AG09309 (cell line): ENCODE data around the gene CSGALNACT2.
A peak's percentile ranks its signal among the peaks of the same experiment; 100 is the strongest.
"Not testable (repeated sequence)": the region's sequence is repeated elsewhere in the genome, so short reads cannot be mapped to it uniquely, and the experiment has no call there.

Source experiments
- DNase-seq: peaks from one replicate; pipeline ENCODE4 v3.0.0-alpha.2; 2010; ENCODE audit warnings: low read depth
- H3K4me3 ChIP-seq: 2 replicates; pipeline ENCODE4 v1.5.1; 2011; ENCODE audit warnings: mild to moderate bottlenecking, low read depth, low read length, moderate library complexity; ENCODE audit not compliant: control insufficient read depth
- TF ChIP-seq, protein P1 (sequence below): IDR thresholded peaks from 2 replicates; pipeline ENCODE4 v1.5.1; 2011; ENCODE audit warnings: mild to moderate bottlenecking, low read depth, low read length, inconsistent platforms; ENCODE audit not compliant: insufficient read depth, control insufficient read depth; ENCODE audit errors: missing control alignments

The CSGALNACT2 gene

DNA sequence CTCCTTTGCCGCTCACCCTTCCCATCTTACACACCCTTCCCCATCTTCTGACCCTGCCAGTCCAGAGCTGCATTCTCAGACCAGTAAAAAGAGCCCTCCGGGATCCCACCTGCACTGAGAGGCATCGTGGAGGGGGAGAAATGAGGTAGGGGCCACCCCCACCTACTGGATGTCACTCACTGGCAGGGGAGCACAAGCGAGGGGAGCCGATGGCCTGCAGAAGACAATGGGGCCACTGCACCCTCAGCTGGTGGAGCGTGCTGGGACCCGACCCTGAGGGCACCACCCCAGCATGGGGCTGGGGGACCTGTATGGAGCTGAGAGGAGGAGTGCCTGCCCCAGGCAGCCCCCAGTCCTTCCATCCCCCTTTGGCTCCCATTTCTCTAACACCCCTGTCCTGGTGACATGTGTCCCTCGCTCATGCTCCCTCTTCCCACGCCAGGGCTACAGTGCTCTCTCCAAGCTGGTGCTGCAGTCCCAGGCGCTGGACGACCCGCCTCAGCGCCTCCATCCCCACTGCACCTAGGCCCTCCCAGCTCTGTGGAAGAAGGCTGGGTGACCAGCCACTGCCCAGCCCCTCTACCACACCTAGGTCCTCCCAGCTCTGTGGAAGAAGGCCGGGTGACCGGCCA is 78.8 kb downstream of the CSGALNACT2 start:
- TF ChIP-seq, protein P1, sequence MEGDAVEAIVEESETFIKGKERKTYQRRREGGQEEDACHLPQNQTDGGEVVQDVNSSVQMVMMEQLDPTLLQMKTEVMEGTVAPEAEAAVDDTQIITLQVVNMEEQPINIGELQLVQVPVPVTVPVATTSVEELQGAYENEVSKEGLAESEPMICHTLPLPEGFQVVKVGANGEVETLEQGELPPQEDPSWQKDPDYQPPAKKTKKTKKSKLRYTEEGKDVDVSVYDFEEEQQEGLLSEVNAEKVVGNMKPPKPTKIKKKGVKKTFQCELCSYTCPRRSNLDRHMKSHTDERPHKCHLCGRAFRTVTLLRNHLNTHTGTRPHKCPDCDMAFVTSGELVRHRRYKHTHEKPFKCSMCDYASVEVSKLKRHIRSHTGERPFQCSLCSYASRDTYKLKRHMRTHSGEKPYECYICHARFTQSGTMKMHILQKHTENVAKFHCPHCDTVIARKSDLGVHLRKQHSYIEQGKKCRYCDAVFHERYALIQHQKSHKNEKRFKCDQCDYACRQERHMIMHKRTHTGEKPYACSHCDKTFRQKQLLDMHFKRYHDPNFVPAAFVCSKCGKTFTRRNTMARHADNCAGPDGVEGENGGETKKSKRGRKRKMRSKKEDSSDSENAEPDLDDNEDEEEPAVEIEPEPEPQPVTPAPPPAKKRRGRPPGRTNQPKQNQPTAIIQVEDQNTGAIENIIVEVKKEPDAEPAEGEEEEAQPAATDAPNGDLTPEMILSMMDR = no peak
- DNase-seq = no peak
- no peak overlapping the region for H3K4me3 ChIP-seq

- H3K4me3 ChIP-seq = no peak overlapping the region
- DNase-seq = no peak
- TF ChIP-seq, protein P1 = no peak
Observed at GRCh38 chr10:43217563-43218205, 79.4 kb downstream of the CSGALNACT2 start.

DNA sequence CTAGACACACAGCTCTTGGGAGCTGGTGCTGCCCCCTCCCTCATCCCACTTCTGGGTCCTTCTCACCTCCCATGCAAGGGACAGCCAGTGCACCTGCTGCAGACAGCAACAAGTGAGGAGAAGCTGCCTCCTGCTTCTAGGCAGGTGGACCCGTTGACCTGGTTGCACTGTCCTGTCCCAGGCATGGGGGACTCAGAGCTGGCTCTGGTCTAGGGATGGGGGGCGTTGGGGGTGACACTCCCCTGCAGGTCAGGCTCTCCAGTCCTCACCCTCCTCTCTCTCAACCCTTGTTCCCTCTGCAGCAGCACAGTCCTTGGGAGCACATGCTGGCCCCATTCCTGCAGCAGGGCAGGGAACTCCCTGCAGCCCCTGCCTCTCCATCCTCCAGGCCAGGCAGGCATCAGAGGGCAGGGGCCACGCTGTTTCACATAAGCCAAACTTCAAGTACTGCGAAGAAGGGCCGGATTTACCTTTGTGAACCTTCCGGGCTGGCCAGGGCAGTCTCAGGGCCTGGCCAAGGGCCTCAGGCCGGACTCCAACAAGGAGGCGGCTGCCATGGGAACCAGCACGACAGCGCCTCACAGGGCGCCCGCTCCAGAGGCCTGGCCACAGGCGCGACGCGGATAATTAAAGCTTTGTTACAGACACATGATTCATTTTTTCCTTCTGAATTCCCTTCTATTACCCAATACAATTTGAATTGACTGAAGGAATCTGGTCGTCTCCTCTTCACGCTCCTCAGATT is 80.1 kb downstream of the CSGALNACT2 start:
- no peak overlapping the region for H3K4me3 ChIP-seq
- TF ChIP-seq, protein P1 = no peak
- peak; percentile 76 for DNase-seq

GRCh38 chr10:43218951-43219837 is 80.9 kb downstream of the CSGALNACT2 start:
- TF ChIP-seq, protein P1 = no peak
- no peak overlapping the region for H3K4me3 ChIP-seq
- DNase-seq = no peak

GRCh38 chr10:43219848-43220247 is 81.6 kb downstream of the CSGALNACT2 start:
- DNase-seq = no peak
- no peak overlapping the region for H3K4me3 ChIP-seq
- TF ChIP-seq, protein P1 = no peak

GRCh38 chr10:43220251-43220650 is 82.0 kb downstream of the CSGALNACT2 start:
- H3K4me3 ChIP-seq, DNase-seq: not testable (repeated sequence)
